Heart right ventricle (tissue), 16 donors: ENCODE results near the gene VAC14. TPM values are rescaled to one million over a fixed set of nuclear protein-coding genes. Genes with fewer than 3 reads are reported as not detected.

Experiments used
- ATAC-seq, 8 donors: fragments of 200-7000 bp; cut with Tn5 transposase; one replicate each; pipeline ENCODE4 v1.9.1; 2020; ENCODE audit warnings: mild to moderate bottlenecking in 8 of 8, moderate library complexity in 8 of 8, moderate number of reproducible peaks in 1 of 8
- DNase-seq, 2 donors: peaks; one replicate each; pipeline ENCODE4 v3.0.0-alpha.2; 2020
- H3K27ac ChIP-seq, 10 donors: fragments of 200-600 bp; sonication (generic) in 2 of 10; one replicate each; pipeline versions ENCODE4 v1.5.0 to v1.8.0; 2020 to 2022; ENCODE audit warnings: mild to moderate bottlenecking in 3 of 10
- H3K27me3 ChIP-seq, 7 donors: fragments of 200-600 bp; one replicate each; pipeline ENCODE4 v1.8.0; 2021 to 2022; ENCODE audit warnings: mild to moderate bottlenecking in 2 of 7
- H3K36me3 ChIP-seq, 9 donors: fragments of 200-600 bp; sonication (generic) in 1 of 9; one replicate each; pipeline versions ENCODE4 v1.5.0 to v1.8.0; 2020 to 2022; ENCODE audit warnings: mild to moderate bottlenecking in 2 of 9
- H3K4me1 ChIP-seq, 9 donors: fragments of 200-600 bp; sonication (generic) in 1 of 9; one replicate each; pipeline versions ENCODE4 v1.5.0 to v1.8.0; 2020 to 2022; ENCODE audit warnings: mild to moderate bottlenecking in 4 of 9
- H3K4me3 ChIP-seq, 10 donors: fragments of 200-600 bp; sonication (generic) in 2 of 10; one replicate each; pipeline versions ENCODE4 v1.5.0 to v1.8.0; 2020 to 2022; ENCODE audit warnings: mild to moderate bottlenecking in 7 of 10, moderate library complexity in 2 of 10
- H3K9me3 ChIP-seq, 11 donors: fragments of 200-600 bp in 10 of 11; sonication (generic) in 2 of 11; one replicate each; pipeline versions ENCODE4 v1.5.0 to v1.8.0; 2013 to 2022; ENCODE audit warnings: mild to moderate bottlenecking in 2 of 11, control low read depth in 1 of 11, moderate library complexity in 1 of 11
- CTCF ChIP-seq, 9 donors: fragments of 200-600 bp; sonication (generic) in 2 of 9; IDR thresholded peaks; one replicate each; pipeline versions ENCODE4 v1.5.0 to v1.8.0; 2021 to 2022; ENCODE audit warnings: antibody characterized with exemption in 9 of 9, mild to moderate bottlenecking in 5 of 9, moderate library complexity in 1 of 9
- WGBS, 2 donors: extraction: QIAGEN DNeasy Blood & Tissue Kit; methylation state at CpG; one replicate each; pipeline ENCODE4 v1.1.7; 2013; ENCODE audit warnings: inconsistent platforms in 1 of 2; 5-methylcytosine and 5-hydroxymethylcytosine counted together
- intact Hi-C, 10 donors: fragments of 100-400 bp; cut with DNase I; formaldehyde crosslinking; loops; one replicate each; pipeline versions ENCODE4 v1.11.1 to v1.14.2; 2022
- polyA plus RNA-seq, 2 donors: library from polyadenylated mRNA; stranded (reverse); fragments of 200-250 nt; gene quantifications; one replicate each; pipeline ENCODE4 v1.2.3, GENCODE V29; 2013
- total RNA-seq, 10 donors: library from RNA; stranded (reverse); fragmentation: NEBNext Ultra II Directional in 3 of 10; extraction: Animal tissue kit (Norgen Biotek cat#: 25700) in 3 of 10; gene quantifications; one replicate each; pipeline versions ENCODE4 v1.2.1 to v1.2.4, GENCODE V29; 2021 to 2023
- donor health status: Arrhythmogenic right ventricular cardiomyopathy.
- donor health status: ischemic (EF 13 %, LVEDD 7.1; RV severe dilation, severe dysfunction).
- donor health status: healthy with polysubstance abuse.
- donor health status: DM: no; HTN: yes; CAD: no.
- donor health status: DM: no; HTN: no; CAD: no.
- donor health status: ischemic (EF 25% LVEDD 6.9; RV normal size, moderate dysfunction).
- donor health status: ischemic (EF 25% LVEDD 5.7; RV mildly dilated, moderate dysfunction).
- donor health status: healthy.
- donor health status: DM: yes; HTN: yes; CAD: no.
- donor health status: Ischemic cardiomyopathy.
- donor health status: ischemic (EF 35%, LVEDD 5.7; RV mildly dilated, moderate dysfunction).
- donor health status: nonischemic (EF 11% LVEDD 7.7; RV severe dilation, severe dysfunction).
- donor health status: DM: yes; HTN: yes; CAD: no.
- donor health status: PGD.
- donor health status: ischemic (EF 29% LVEDD 5.4; RV normal size, mild dysfunction).
- donor health status: nonischemic (EF 23%, LVEDD 6.1; RV moderate dilation, normal function).

Gene VAC14
- total and polyA plus RNA-seq, 12 donors = 19.2 to 43.7 (median 23.2) TPM

GRCh38 chr16:70685938-70686375 lies 115.0 kb downstream of the VAC14 start, which contains the start of gene MTSS2:
Gene MTSS2 (minus strand): TSS chr16:70686053. CDS start chr16:70685791, 262 bp downstream.
- Histone ChIP-seq H3K4me3 (peak within 1 kb of the TSS; percentile 64 to 92 (median 76)), H3K27me3 (peaks cover 0 to 9% (median 0%) of the 10 kb centered on the region in 7 donors), H3K4me1 (peaks cover 61 to 91% (median 84%) of the 10 kb centered on the region in 9 donors), H3K27ac (peak within 1 kb of the TSS; percentile 58 to 94 (median 85)), H3K36me3 (no peaks in the 10 kb centered on the region), H3K9me3 (no peaks in the 10 kb centered on the region)
- intact Hi-C loops = loop anchor here in 6 of 10 donors (2.0 to 10.0 kb wide), 5 partner anchors 51 to 81 kb away; no protein-coding TSS in a partner anchor
- 0% methylated on average over 37 to 71 of the region's 72 CpGs for WGBS, 2 donors
- TF ChIP-seq CTCF (IDR thresholded peaks at IDR 0.05) = no peak
- ATAC-seq (peak; percentile 23 to 77 (median 70)), DNase-seq (peak; percentile 86 to 89)

- peak in 1 of 2 donors; percentile 46 for DNase-seq
These were observed 115.7 kb downstream of the VAC14 start for GRCh38 chr16:70685061-70685937.

GRCh38 chr16:70684146-70685060 lies 116.6 kb downstream of the VAC14 start:
- Histone ChIP-seq H3K36me3 (peaks cover 0 to 8% (median 3%) of the 10 kb centered on the region in 9 donors), H3K27ac (peak overlapping the region in 9 of 10 donors; percentile 20 to 86 (median 74)), H3K4me1 (peaks cover 57 to 88% (median 77%) of the 10 kb centered on the region in 9 donors), H3K4me3 (peak overlapping the region; percentile 64 to 92 (median 76)), H3K9me3 (no peaks in the 10 kb centered on the region), H3K27me3 (peaks cover 0 to 9% (median 0%) of the 10 kb centered on the region in 7 donors)
- DNase-seq (peak in 1 of 2 donors; percentile 34), ATAC-seq (peak in 1 of 8 donors; percentile 6)
- WGBS, 2 donors = 39 to 53% methylated on average over 14 of the region's 14 CpGs
- TF ChIP-seq CTCF (IDR thresholded peaks at IDR 0.05) = no peak
- intact Hi-C loops = loop anchor here in 9 of 10 donors (2.0 to 10.0 kb wide), 7 partner anchors 52 to 88 kb away; no protein-coding TSS in a partner anchor

More at GRCh38 chr16:70685061-70685937, 115.7 kb downstream of the VAC14 start:
- intact Hi-C loops = loop anchor here in 6 of 10 donors (2.0 to 10.0 kb wide), 5 partner anchors 52 to 82 kb away; no protein-coding TSS in a partner anchor
- Histone ChIP-seq H3K4me3 (peak overlapping the region; percentile 64 to 92 (median 76)), H3K27me3 (peaks cover 0 to 9% (median 0%) of the 10 kb centered on the region in 7 donors), H3K4me1 (peaks cover 60 to 91% (median 84%) of the 10 kb centered on the region in 9 donors), H3K9me3 (no peaks in the 10 kb centered on the region), H3K36me3 (peaks cover 0 to under 1% (median 0%) of the 10 kb centered on the region in 9 donors), H3K27ac (peak overlapping the region; percentile 53 to 86 (median 74))
- 1 to 2% methylated on average over 57 to 90 of the region's 90 CpGs for WGBS, 2 donors
- ATAC-seq = peak in 3 of 8 donors; percentile 0 to 4 (median 3)
- TF ChIP-seq CTCF (IDR thresholded peaks at IDR 0.05) = no peak
